ENCODE data around the gene ITGB3.
A peak's percentile ranks its signal among the peaks of the same experiment; 100 is the strongest.

GRCh38 chr17:47239967-47240651, 13.5 kb upstream of the ITGB3 start:
- TF ChIP-seq CTCF (IDR thresholded peaks at IDR 0.05) (no peak), POLR2A (IDR thresholded peaks at IDR 0.05) (no peak), POLR2AphosphoS5 (IDR thresholded peaks at IDR 0.05) (peak; percentile 83)

Data from gastroesophageal sphincter (tissue), 3 donors.